Measurements from ENCODE around the gene WNT7B.

The WNT7B gene

DNA sequence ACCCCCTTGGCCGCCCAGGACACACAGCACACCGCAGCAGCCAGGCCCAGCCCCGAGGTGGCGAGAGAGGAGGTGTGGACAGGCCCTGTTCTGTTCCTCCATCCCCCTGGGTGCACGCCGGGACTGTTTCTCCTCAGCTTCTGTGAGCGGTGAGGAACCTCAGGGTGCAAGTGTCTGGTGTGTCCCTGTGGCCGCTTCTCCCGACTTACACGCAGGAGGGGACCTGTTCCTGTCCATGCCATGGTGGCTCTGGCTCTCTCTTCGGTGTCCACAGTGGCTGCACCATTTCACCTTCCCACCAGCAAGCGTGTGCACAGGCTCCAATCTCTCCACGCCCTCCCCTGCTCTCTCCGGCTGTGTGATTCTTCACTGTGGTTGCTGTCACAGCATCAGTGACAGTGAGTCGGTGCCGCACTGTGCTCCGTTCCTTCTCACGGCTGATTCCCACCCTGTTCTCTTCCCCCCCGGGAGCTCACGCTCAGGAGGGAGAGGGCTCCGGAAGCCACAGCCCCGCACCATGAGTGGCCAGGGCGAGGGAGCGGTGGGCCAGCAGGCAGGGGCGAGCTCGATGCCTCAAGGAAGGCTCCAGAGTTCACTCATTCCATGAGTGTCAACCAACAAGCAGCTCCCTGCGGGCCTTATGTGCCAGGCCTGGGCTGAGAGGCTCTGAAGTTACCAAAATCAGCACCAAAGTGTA is 18.6 kb upstream of the WNT7B start:
- no peak for DNase-seq (ENCODE audit: low spot score)

DNA sequence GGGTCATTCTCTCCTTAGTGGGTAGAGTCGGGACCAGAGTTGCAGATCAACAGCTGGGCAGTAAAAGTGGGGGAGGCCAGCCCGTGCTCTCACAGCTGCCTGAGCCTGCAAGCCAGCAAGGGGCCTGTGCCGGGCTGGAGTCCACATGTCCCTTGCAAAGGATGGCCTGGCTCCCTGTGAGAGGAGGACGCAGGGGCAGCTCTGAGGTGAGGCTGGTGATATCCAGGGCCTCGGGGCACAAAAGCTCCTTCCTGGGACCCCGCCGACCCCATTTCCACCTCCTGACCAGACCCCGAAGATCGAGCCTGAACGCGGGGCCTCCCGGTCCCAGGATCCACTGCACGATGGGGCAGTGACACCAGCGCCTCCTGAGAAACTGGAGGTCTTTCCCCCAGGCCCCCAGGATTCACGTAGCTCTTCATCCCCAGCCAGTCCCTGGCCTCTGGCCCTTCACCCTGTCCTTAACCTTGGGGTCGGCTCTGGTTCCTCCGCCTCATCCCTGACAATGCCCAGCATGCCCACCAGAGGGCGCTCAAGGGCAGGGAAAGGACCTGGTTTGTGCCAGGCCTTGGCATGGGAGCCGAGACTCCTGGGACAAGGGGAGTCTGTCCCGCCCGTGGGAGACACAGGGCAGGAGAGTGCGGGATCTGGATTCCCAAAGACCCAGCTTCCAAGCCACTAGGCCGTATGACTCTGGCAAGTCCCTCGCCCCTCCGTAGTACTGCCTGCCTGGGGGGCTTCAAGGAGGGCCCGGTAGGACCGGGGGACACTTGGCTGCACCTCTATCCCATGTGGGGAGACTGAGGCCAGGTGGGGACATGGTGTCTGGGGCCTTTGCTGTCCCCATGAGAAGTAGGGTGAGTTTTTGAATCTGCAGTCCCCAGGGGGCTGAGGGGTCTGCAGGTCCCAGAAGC is 17.8 kb upstream of the WNT7B start:
- DNase-seq (ENCODE audit: low spot score) = peak; percentile 90

DNA sequence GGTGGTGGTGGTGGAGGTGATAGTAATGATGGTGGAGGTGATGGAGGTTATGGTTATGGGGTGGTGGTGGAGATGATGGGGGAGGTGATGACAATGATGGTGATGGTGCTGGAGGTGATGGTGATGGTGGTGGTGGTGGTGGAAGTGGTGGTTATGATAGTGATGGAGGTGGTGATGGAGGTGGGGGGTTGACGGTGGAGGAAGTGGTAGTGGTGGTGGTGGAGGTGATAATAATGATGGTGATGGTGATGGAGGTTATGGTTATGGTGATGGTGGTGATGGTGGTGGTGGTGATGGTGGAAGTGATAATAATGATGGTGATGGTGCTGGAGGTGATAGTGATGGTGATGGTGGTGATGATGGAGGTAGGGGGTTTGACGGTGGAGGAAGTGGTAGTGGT is 16.9 kb upstream of the WNT7B start:
- no peak for DNase-seq (ENCODE audit: low spot score)

DNA sequence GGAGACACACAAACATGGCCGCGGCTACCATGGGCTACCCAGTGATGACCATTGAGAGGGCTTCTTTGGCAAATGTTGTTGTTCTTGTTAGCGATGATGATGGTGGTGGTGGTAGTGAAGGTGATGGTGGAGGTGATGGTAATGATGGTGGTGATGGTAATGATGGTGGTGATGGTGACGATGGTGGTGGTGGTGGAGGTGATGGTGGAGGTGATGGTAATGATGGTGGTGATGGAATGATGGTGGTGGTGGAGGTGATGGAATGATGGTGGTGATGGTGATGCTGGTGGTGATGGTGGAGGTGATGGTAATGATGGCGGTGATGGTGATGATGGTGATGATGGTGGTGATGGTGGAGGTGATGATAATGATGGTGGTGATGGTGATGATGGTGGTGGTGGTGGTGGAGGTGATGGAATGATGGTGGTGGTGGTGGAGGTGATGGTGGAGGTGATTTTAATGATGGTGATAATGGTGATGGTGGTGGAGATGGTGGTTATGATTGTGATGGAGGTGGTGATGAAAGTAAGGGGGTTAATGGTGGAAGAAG is 16.3 kb upstream of the WNT7B start:
- DNase-seq (ENCODE audit: low spot score) = no peak

DNA sequence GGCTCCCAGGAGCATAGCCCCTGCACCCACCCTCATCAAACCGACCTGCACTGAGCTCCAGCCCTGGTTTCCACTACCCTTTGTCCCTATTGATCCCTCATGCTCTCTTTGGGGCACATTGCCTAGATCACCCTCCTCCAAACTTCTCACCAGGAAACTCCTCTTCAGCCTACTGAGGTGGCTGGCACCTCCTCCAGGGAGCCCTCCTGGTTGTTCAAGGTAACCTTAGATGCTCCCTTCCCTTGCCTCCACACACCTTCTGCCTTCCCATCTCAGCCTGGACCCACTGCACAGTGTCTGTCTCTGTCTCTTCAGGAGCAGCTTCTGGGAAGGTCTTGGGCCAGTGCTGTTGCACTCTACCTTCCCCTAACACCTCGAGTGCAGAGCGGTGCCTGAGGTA is 15.8 kb upstream of the WNT7B start:
- no peak for DNase-seq (ENCODE audit: low spot score)

DNA sequence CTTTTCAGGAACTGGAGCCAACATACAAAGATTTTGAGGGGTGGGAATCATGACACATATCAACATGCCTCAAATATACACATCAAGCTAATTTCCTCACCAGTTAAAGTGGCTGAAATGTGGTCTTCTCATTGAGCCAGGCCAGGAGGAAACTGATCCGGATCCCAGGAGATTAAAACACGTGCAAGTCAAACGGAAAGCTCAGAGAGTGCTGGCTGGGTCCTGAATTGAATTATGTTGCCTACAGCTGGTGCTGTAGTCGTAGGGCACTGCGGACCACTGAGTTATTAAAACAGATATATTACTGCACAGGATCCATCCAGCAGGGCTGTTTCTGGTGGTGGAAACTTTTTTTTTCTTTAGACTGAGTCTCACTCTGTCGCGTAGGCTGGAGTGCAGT is 14.1 kb upstream of the WNT7B start:
- DNase-seq (ENCODE audit: low spot score) = no peak

DNA sequence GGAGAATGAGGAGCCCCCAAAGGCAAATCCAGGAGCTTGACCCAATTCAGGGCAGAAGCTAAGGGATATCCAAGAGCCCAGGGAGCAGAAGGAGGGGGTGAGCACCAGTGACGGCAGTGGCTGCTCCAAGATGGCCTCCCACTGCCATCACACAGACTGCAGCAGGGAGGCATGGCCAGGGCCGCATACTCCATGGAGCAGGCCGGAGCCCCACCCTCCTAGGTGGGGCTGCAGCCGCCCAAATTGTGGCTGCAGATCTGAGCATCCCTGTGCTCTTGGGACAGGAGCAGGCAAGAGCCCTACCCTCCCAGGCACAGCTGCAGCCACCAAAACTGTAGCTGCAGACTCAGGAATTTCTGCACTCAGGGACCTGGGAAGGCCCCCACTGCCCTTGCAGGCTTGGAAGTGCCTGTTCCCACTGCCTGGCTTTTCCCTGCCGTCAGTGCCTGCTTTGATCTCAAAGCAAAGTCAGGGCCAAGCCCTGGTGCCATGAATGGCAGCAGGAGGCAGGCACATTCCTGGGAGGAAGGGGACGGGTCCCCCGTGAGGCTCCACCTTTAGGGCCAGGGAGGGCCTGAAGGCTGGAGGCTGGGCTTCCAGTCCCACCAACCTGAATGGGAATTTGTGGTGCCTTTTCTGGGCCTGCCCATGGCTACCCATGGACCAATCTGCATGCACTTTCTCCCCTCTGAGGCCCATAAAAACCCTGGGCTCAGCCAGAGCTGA is 10.3 kb upstream of the WNT7B start:
- DNase-seq (ENCODE audit: low spot score) = peak; percentile 58

DNA sequence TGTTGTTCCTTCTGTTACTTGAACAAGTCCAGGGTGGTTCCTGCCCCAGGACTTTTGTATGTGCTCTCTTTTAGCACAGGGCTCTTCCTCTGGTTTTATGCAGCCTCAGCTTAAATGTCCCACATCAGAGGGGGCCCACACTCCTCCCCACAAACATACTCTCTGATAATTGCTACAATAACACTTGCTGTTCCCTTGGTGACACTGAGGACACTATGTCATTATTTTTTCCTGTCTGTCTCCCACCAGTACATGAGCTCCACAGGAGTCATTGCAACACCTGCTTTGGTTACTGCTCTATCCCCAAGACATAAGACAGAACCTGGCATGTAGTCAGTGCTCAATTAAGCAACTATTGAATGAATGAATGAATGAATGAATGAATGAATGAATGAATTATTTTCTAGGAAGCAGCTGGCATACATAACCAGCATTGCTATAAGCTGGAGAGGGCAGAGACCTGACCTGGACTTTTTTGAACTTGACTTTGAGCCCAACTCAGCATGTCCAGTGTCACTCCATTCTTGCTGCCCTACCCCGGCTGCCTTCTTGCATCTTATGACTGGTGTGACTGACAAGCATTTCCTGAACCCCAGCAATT is 7.5 kb upstream of the WNT7B start:
- DNase-seq (ENCODE audit: low spot score) = no peak

DNA sequence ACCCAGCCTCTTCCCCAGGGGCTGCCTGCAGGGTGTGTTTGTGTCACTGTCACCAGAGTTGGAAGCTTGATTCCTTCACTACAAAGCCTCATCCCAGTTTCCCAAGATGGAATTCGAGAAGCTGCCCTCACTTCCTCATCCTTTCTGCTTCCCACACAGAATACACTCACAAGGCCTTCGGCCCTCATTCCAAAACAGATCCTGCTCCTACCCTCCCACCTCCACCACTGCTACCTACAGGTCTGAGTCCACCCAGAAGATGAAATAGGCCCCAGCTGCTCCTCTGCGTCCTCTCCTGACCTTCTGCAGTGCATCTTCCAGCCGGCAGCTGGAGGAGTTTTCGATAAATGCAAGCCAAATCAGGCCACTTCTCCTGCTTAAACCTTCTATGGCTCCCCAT is 6.8 kb upstream of the WNT7B start:
- DNase-seq (ENCODE audit: low spot score) = no peak

DNA sequence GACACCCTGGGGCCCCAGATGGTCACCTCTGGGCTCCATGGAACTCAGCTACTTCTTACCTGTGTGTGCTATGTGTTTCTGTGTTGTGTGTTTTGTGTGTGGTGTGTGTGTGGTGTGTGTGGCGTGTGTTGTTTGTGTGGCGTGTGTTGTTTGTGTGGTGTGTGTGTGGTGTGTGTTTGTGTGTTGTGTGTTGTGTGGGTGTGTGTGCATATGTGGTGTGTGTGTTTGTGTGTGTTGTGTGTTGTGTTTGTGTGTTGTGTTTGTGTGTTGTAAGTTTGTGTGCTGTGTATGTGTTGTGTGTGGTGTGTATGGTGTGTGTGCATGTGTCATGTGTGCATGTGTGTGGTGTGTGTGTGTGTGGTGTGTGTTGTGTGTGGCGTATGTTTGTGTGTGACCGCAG is 3.8 kb upstream of the WNT7B start:
- DNase-seq (ENCODE audit: low spot score) = no peak

DNA sequence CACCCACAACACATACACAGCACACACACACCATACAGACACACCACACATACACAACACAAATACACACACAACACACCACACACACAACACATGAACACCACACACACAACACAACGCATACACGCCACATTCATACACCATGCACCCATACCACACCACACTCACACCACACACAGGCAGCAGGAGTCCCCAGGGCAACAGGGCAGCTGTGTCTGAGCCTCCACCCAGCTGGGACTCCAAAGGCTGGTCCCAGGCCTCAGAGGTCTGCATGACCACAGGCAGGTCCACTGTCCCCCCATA is 3.3 kb upstream of the WNT7B start:
- DNase-seq (ENCODE audit: low spot score) = no peak

DNA sequence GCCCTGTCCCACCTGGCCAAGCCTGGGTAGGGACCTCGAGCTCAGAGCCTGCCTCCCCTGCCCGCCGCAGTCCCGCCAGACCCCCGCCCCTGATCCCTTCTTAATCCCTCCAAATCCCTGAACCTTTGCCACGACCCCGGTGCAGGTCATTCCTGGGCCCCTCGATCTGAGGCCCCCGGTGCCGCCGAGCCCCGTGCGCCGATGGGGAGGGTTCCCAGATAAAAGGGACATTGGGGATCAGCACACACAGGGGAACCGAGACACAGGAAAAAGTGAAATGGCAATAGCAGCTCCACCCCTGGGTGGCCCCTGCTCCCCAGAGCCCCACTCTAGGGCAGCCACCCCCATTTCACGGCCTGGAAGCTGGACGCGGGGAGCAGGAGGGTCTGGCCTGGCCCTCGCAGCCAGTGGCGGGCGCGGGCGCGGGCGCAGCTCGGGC is 1.3 kb upstream of the WNT7B start:
- no peak for DNase-seq (ENCODE audit: low spot score)

DNA sequence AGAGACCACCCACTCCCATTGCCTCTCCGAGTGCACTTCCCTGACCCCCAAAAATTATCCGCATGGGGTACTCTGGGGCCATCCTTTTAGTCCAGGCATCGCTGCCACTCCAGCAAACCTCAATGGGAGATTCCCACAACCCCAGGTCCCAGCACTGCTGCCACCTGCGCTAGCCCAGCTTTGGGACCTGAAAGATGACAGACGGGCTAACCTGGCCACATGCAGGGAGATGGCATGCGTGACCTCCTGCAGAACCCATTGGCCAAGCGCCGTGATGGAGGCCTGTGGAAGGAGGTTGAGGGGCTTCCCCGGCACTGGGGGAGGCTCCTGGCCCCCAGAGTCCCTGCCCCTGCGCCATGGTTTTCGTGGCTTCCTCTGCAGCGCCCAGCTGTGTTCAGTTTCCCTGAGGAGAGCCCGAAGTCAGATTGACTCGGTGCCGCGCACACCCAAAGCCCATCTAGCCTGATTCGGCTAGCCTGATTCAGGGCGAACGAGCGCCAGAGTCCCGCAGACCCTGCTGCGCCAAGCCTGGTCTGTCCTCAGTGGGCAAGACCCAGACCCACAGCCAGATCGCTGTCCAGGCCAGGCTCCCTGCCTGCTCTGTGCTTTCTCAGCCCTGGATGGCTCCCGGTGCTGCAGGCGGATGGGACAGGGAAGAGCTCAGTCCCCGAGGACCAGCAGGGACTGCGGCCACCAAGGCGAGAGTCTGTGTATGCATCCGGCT is 751 bp upstream of the WNT7B start:
- peak; percentile 82 for DNase-seq (ENCODE audit: low spot score)

DNA sequence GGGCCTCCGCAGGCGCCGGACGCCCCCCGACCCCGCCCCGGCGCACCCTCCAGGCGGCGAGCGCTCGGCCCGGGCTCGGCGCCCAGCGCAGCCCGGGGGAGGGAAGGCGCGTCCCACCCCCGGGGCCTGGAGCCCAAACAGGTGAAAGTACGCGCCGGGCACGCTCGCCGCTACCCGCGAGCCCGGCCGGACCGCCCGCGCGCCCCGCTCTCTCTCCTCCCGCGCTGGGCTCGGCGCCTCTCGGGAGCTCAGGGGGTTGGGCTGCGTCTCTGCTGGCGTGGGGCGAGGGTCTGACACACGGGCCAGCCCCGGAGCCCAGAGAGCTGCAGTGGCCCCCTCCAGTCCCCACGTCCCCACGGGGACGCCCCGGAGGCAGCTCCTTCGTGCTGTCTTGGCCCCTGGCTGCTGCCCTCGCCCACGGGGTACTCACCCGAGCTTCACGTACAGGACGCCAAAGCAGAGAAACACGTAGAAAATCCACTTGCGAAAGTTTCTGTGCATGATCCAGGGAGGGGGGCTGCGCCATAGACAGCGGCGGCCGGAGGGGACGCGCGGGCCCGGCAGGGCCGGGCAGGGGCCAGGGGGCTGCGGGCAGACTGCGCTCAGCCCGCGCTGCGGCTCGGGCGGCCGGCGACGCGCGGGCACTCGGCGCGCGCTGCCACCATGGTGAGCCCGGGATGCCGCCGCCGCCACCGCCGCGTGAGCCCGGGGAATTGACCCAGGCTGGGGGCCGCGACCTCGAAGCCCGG is 534 bp downstream of the WNT7B start:
- peak; percentile 58 for DNase-seq (ENCODE audit: low spot score)

DNA sequence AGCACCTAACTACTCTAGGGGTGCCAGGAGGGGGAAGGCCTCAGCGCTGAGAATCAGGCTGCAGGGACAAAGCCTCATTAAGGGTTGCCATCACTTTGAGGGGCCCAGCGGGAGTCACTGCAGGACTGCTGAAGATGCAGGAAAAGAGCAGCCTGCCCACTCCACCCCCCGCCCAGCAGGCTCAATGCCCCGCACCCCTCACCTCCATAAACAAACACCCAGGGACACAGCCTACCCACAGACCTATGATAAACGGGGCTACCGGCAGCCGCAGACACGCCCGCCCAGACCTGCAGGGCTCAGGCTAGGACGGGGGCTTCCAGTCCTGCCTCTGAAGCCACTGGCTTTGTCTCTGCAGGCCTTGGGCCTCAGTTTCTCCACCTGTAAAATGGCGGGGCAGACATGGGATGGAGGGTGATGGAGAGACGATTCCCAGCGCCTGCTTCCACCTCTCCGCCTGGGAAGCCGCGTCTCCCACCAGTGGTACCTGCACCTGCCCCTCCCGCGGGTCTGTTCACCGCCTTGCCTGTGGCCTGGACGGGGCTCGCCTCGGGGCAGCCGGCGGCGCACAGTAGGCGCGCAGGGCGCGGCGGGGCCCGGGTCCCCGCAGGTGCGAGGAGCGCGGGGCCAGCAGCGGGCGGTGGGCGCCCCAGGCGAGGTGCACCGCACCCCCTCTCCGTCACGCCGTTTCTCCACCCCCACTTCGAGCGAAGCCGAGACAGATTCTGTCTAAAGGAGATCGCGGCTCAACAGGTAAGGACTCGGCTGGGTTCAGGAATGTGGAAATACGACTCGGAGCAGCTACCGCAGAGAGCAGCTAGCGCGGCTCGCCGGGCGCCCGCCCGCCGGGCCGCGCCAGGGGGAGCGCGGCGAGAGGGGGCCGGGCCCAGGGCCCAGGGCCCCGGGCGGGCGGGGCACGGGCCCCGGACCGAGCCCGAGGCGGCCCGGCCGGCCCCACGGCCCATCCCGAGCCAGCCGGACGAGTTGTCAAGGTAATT is 1.5 kb downstream of the WNT7B start:
- no peak for DNase-seq (ENCODE audit: low spot score)

DNA sequence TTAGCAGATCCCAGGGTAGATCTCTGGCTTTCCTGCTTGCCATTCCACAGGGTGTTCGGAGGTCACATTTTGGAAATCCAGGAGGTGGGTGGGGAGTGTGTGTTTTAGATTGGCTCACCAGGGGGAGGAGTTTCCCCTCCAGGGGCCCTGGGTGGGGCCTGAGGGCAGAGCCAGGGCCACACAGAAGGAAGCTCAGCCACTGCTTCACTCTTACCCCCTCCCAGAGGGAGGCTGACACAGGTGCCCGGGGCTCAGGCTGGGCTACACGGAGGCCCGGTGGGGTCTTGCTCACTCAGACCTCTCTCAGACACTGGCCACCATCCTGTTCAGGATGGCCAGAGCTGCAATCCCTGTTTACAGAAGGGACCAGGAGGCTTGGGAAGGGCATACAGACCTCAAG is 2.5 kb downstream of the WNT7B start:
- no peak for DNase-seq (ENCODE audit: low spot score)

DNA sequence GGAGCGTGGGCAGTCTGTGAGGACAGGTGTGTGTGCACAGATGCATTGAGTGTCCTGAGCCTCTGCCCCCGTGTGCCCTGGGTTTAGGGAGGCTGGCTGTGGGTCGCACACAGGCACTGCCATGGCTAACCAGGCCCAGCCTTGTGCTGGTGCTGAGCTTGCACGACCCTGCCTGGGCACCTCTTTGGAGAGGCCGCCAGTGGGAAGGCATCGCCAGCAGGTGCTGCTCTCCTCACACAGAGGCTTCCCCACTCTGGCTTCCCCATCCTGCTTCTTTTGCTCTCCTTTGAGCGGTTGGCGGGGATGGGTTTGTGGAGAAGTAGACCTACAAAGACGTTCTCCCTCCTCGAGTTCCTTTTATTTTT is 4.1 kb downstream of the WNT7B start:
- DNase-seq (ENCODE audit: low spot score) = no peak

DNA sequence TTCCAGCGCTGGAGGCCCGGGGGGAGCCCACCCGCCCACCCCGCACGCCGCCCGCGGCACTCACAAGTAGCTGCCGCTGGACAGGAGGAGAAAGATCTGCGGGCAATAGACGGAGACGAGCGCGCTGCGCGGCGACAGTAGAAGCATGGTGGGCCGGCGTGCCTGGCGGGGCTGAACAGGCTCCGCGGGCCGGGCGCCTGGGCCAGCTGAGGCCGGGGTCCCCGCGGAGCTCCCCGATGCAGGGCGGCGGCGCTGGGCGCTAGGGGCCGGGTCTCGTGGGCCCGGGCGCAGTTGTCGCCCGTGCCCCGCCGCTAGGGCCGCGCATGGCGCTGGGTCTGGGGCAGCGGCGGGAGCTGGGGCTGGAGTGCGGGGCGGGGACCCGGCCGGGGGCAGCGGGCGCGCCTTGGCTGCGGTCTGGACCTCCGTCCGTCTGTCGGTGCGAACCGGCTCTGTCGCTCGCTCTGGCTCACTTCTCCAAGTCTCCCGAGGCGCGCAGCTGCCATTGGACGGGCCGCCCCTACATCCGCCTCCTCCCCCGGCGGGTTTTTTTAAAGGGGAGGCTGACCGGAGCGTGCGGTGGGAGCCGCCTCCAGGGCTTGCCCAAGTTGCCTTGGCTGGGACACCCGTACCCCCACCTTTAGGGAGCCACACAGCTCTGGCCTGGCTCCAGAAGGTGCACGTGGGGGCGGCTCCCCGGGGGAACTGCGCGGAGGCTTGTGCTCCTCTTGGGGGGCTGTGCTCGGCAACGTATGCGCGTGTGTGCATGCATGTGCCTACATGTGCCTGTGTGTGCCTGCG is 4.7 kb downstream of the WNT7B start:
- peak; percentile 65 for DNase-seq (ENCODE audit: low spot score)

All from ecto neural progenitor cell (in vitro differentiated cells).